DMS 273 treated with DMSO at 0.1 percent for 48 hours (cell line): ENCODE data around the gene APEX2.
"Not testable (repeated sequence)": the region's sequence is repeated elsewhere in the genome, so short reads cannot be mapped to it uniquely, and the experiment has no call there.

ENCODE experiments used
- DNase-seq: peaks from one replicate; lab custom pipeline; 2025; lab: John Stamatoyannopoulos, UW

APEX2 gene, protein sequence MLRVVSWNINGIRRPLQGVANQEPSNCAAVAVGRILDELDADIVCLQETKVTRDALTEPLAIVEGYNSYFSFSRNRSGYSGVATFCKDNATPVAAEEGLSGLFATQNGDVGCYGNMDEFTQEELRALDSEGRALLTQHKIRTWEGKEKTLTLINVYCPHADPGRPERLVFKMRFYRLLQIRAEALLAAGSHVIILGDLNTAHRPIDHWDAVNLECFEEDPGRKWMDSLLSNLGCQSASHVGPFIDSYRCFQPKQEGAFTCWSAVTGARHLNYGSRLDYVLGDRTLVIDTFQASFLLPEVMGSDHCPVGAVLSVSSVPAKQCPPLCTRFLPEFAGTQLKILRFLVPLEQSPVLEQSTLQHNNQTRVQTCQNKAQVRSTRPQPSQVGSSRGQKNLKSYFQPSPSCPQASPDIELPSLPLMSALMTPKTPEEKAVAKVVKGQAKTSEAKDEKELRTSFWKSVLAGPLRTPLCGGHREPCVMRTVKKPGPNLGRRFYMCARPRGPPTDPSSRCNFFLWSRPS

DNA sequence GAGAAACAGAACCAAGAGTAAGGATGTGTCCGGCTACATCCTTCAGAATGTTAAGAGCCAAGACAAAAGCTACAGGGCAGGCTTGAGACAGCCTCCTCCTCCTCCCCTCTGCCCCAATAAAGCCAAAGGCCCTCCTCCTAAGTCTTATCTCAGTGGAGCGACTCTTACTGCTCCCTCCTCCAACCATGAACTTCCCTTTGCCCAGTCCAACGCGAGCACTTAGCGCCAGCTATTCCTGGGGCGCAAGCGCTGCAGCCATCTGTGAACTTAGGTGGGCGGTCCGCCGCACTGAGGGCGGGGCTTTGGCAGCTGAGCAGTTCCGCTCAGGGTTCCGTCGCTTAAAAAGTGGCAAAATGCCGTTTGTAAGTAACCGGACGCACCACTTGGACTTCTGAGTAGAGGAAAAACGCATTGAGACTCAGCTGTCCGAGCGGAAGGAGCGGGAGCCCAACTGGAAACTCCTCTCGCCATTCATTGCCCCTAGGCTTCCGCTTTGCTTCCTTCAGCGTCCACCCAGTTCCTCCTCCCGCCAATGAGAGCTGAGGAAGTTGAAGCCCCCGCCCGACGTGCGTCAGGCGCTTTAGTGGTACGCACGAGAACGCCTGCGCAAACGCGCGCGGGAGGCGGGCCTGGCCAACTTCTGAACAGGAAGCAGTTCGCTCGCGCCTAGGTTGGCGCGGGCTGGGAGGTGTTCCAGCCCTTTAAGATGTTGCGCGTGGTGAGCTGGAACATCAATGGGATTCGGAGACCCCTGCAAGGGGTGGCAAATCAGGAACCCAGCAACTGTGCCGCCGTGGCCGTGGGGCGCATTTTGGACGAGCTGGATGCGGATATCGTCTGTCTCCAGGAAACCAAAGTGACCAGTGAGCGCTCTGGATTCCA is at the start of gene APEX2:
TSS of gene APEX2 (plus strand) at position 647 of the 882 bp plus-strand sequence. CDS start at position 707, 60 bp downstream.
- DNase-seq: peak; percentile 84

DNA sequence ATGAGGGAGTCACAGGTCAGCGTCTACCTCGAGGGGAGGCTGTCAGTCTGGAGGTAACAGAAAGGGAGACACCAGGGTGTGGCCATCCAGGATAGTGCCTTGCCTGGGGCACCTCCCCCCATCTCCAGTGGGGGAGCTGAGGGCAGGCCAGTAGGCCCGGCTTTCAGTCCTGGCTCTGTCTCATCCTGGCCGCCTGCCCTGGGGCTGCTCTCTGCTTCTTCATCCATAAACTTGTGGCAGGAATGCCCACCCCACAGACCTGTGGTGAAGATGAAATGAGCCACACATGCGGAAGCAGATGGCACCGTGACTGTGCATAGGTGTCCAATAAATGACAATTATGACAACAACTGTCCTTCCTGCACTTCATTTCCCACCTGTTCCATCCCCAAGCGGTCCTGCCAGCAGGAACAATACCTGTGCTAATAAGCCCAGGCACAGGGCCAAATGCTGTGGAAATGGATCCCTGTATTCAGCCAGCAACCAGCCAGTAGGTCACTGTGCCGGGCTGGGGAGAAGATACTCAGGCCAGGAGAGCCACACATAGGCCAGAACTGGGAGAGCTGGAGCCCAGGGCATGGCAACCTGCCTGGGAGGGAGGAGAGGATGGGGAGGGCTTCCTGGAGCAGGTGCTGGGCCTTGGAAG is 49.3 kb upstream of the APEX2 start:
- no peak for DNase-seq

DNA sequence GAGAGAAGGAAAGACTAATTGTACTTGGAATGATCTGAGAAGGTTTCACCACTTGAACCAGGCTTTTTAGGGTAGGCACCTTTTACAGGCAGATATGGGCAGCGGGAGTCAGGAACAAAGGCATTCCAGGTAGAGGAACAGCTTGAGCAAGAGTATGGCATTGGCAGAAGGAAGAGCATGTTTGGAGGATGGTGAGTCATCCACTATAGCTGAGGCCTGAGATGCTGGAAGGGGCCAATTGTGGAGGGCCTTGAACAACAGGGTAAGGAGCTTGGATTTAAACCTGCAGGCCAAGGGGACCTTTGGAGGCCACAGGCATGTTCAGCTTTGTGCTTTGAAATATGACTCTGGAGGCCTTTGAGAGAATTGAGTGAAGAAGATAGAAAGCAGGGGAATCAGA is 38.4 kb upstream of the APEX2 start:
- no peak for DNase-seq

DNA sequence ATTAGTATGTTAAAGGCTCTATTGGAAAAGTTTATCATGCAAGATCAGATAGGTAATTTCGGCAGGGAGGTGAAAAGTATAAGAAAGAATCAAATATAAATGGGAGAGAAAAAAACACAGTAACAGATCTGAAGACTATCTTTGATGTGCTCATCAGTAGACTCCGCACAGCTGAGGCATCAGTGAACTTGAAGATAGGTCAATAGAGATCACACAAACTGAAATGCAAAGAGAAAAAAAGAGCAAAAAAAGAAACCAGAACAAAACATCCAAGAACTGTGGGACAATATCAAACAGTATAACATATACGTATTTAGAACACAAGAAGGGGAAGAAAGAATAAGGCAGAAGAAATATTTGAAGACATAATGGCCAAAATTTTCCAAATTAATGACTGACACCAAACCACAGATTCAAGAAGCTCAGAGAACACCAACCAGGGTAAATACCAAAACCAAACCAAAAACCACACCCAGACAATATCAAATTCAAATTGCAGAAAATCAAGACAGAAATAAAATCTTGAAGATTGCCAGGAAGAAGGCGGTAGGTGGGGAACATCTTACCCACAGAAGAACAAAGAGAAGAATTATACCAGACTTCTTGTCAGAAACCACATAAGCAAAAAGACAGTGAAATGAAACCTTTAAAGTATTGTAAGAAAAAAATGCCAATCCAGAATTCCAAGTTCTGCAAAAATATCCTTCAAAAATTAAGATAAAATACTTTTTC is 35.2 kb upstream of the APEX2 start:
- no peak for DNase-seq

DNA sequence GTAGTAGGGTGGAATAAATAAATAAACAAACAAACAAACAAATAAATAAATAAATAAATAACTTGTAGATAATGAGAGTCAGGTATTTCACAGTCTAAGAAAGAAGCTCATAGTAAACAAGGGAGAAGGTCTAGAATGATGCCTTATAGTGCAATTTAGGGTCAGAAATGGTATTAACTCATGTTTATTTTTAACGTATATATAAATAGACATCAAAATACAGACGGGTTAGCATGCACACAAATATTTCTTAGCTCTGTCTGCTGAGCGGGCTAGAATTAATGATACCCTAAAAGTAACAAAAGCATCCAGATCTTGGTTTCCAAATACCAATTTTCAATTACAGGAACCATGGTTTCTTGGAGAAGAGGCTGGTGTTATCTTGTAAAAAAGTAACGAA is 22.8 kb upstream of the APEX2 start:
- no peak for DNase-seq

- no peak for DNase-seq
Measured at GRCh38 chrX:54978448-54978847, 21.7 kb upstream of the APEX2 start.

GRCh38 chrX:54979432-54979831 is 20.7 kb upstream of the APEX2 start:
- no peak for DNase-seq

DNA sequence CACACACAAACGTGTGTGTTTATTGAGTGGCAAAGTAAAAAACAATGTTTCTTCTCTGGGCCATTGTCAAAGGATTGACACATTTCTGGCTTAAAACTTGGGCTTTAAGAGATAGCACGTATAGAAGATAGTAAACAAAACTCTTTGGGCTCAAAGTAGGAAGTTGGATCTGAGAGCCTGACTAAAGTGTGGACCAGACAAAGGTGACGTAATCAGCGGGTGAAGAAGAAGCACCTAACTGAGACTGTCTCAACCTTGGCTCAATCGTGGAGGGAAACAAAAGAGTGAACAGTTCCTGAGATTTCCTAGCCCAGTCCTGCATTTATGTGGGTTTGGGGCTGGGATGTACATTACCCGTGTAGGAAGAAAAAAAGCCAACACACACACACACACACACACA is 19.8 kb upstream of the APEX2 start:
- no peak for DNase-seq

- not testable (repeated sequence) for DNase-seq
Measured at GRCh38 chrX:54983306-54983705, 16.9 kb upstream of the APEX2 start.

DNA sequence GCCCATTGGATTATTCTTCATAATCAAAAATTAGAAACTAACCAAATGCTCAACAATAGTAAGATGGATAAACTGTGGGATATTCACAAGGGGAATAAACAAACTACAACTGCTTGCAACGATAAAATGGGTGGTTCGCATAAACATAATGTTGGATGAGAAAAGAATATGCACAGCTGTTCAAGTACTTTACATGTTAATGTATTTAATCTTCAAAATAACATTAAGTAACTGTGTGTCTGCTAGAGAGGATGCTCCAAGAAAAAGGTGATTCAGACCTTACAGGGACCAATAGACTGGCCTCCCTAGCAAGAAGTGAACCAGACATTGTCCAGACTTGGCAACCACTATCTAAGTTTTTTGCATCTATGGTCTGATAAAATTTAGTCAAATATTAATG is 8.5 kb upstream of the APEX2 start:
- no peak for DNase-seq

DNA sequence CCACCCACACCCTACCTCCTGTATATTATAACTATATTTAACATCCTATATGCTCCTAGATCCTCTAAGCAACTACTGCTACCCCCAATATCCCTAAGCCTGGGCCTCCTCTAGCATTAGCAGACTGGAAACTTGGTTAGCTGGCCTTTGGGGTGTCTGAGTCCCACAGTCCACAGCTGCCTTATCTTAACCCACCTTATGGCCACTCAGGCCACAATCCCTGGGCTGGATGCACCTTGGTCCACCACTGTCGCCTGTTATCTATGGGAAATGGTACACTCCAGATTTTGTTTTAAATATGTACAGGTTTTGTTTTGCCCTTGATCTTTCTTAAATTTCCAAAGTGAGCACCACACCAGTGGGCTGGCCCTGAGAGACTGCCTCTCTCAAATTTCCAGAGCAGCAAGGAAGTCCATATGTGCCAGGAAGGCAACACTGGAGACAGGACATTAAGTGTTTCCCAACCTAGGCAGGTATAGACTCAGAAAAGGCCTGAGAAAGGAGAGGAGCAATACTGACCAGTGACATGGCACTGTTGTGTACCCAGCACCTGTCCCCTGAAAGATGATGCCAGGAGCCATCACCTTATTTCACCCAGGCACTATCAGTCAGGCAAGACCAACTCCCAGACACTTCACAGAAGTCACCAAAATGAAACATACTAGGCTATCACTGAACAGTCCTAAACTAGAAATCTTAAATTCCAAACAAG is 7.1 kb upstream of the APEX2 start:
- no peak for DNase-seq

- no peak for DNase-seq
Measured at GRCh38 chrX:54994099-54994498, 6.1 kb upstream of the APEX2 start, which contains the start of gene PFKFB1. PFKFB1 (minus strand) TSS chrX:54994188; CDS start chrX:54994007, 181 bp downstream.

- no peak for DNase-seq
Measured at GRCh38 chrX:54994668-54995351, 5.4 kb upstream of the APEX2 start.

- no peak for DNase-seq
Measured at GRCh38 chrX:54995621-54996020, 4.5 kb upstream of the APEX2 start.

GRCh38 chrX:55004231-55004630 is 4.1 kb downstream of the APEX2 start:
- DNase-seq: no peak

- DNase-seq: no peak
Measured at GRCh38 chrX:55005256-55005655, 5.1 kb downstream of the APEX2 start.

DNA sequence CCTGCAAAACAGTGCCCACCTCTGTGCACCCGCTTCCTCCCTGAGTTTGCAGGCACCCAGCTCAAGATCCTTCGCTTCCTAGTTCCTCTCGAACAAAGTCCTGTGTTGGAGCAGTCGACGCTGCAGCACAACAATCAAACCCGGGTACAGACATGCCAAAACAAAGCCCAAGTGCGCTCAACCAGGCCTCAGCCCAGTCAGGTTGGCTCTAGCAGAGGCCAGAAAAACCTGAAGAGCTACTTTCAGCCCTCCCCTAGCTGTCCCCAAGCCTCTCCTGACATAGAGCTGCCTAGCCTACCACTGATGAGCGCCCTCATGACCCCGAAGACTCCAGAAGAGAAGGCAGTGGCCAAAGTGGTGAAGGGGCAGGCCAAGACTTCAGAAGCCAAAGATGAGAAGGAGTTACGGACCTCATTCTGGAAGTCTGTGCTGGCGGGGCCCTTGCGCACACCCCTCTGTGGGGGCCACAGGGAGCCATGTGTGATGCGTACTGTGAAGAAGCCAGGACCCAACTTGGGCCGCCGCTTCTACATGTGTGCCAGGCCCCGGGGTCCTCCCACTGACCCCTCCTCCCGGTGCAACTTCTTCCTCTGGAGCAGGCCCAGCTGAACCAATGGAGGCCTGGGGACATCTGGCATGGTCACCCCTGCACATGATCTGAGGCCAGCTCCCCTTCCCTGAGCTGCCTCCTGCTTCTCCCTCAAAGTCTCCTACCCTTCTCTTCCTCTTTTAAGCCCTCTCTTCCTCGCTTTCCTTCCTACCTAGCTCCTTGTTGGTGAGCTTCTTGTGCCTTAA is 6.9 kb downstream of the APEX2 start:
- DNase-seq: no peak

DNA sequence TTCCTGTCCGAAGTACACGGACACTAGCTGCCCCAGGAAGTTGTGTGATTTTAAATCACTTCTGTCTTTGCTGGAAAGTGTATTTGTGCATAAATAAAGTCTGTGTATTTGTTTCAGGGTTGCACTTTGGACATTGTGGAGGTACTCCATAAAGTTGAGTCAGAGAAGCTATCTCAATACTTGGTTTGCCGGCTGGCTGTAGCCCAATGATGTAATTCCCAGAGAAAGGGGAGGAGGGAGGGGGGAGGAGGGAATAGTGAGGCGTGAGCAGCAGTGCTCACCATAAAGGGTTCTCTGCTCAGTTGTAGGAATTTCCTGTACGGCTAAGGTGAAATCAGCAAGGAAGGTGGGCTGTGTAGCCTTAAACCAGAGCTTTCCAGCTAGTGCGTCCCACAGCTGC is 7.5 kb downstream of the APEX2 start:
- no peak for DNase-seq

DNA sequence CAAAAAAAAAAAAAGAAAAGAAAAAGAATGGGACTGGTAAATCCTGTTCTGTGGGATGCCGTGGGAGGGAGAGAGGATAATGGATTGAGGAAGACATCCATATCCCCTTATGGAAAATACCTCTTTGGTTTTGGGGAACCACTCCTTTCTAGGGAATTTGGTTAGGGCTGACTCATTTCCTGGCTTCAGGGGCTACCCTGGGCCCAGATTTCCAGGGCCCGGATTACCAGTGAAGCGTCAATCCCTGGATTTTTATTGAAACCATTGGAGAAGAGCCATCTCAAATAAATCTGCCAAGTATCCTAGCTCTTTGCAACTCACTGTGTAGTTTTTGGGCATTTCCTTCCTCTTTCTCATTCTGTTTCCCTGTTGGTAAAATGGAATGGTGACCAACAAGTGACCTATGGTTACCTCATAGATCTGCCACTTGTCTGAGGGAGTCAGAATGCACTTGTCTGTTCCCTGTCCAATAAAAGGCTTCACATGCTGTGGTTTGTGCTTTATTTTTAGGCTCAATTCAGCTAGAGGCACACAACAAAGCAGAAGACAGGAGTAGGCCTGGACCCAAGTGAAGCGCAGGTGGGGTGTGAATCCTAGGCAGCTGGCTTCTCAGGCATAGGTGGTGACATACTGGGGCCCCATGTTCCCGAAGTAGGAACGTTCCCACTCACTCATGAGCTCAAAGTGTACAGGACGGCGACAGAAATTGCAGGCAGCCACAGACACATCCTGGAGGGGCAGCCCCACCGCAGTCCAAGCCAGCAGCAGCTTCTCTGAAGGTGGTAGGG is 8.6 kb downstream of the APEX2 start:
- DNase-seq: no peak
